Measurements from ENCODE around the gene GNA12. TPM values are rescaled to one million over a fixed set of nuclear protein-coding genes. Genes with fewer than 3 reads are reported as not detected.
A peak's percentile ranks its signal among the peaks of the same experiment; 100 is the strongest.

GNA12 gene
- total and polyA plus RNA-seq, 11 donors = 10.7 to 56.5 (median 34.9) TPM

GRCh38 chr7:2701832-2702593 is 142.1 kb downstream of the GNA12 start:
- peak in 3 of 4 donors; percentile 49 to 73 (median 66) for ATAC-seq
- Histone ChIP-seq H3K27me3 (peaks cover 0 to 5% (median 0%) of the 10 kb centered on the region in 9 donors), H3K4me1 (peaks cover 0 to 15% (median 0%) of the 10 kb centered on the region in 12 donors), H3K27ac (no peak overlapping the region), H3K9me3 (no peaks in the 10 kb centered on the region), H3K36me3 (no peaks in the 10 kb centered on the region), H3K4me3 (no peak overlapping the region)
- TF ChIP-seq CTCF (IDR thresholded peaks at IDR 0.05) (no peak), POLR2A (IDR thresholded peaks at IDR 0.05) (no peak)
- intact Hi-C loops (cut with DNase I) = no loop called here
- peak in 1 of 5 donors; percentile 64 for DNase-seq
- WGBS, 4 donors = 73 to 85% (median 81%) methylated on average over 7 to 12 of the region's 12 CpGs

- no peaks in the 10 kb centered on the region for H3K36me3 ChIP-seq
- ATAC-seq (peak in 1 of 4 donors; percentile 8), DNase-seq (no peak)
- WGBS, 4 donors = 82 to 94% (median 89%) methylated on average over 7 to 17 of the region's 17 CpGs
- no peak overlapping the region for H3K27ac ChIP-seq
- peaks cover 0 to 15% (median 0%) of the 10 kb centered on the region in 12 donors for H3K4me1 ChIP-seq
- no peak overlapping the region for H3K4me3 ChIP-seq
- intact Hi-C loops (cut with DNase I) = no loop called here
- no peaks in the 10 kb centered on the region for H3K9me3 ChIP-seq
- TF ChIP-seq CTCF (IDR thresholded peaks at IDR 0.05) = no peak
- H3K27me3 ChIP-seq = peaks cover 0 to 5% (median 0%) of the 10 kb centered on the region in 9 donors
Measured at GRCh38 chr7:2701424-2701823, 142.7 kb downstream of the GNA12 start.

GRCh38 chr7:2700141-2700850 is 143.8 kb downstream of the GNA12 start:
- intact Hi-C loops (cut with DNase I) = no loop called here
- TF ChIP-seq CTCF (IDR thresholded peaks at IDR 0.05) = no peak
- TF ChIP-seq POLR2A (IDR thresholded peaks at IDR 0.05) = no peak
- no peak overlapping the region for H3K27ac ChIP-seq
- no peaks in the 10 kb centered on the region for H3K36me3 ChIP-seq
- H3K4me3 ChIP-seq = no peak overlapping the region
- DNase-seq (no peak), ATAC-seq (no peak)
- WGBS, 4 donors = 84 to 93% (median 89%) methylated on average over 7 to 40 of the region's 40 CpGs
- H3K4me1 ChIP-seq = peaks cover 0 to 15% (median 0%) of the 10 kb centered on the region in 12 donors
- no peaks in the 10 kb centered on the region for H3K9me3 ChIP-seq
- peaks cover 0 to 5% (median 0%) of the 10 kb centered on the region in 9 donors for H3K27me3 ChIP-seq

GRCh38 chr7:2699289-2699620 is 144.9 kb downstream of the GNA12 start:
- 77 to 84% (median 80%) methylated on average over 12 to 15 of the region's 15 CpGs for WGBS, 4 donors
- intact Hi-C loops (cut with DNase I) = no loop called here

More at GRCh38 chr7:2699289-2699620, 144.9 kb downstream of the GNA12 start:
- H3K9me3 ChIP-seq = no peaks in the 10 kb centered on the region
- no peaks in the 10 kb centered on the region for H3K36me3 ChIP-seq
- DNase-seq = no peak
- no peak for ATAC-seq
- no peak overlapping the region for H3K4me3 ChIP-seq
- peaks cover 0 to 5% (median 0%) of the 10 kb centered on the region in 9 donors for H3K27me3 ChIP-seq
- no peak for TF ChIP-seq CTCF (IDR thresholded peaks at IDR 0.05)
- no peak for TF ChIP-seq POLR2A (IDR thresholded peaks at IDR 0.05)
- H3K4me1 ChIP-seq = peaks cover 0 to 15% (median 0%) of the 10 kb centered on the region in 12 donors
- H3K27ac ChIP-seq = no peak overlapping the region
